Keratinocyte (primary cell): ENCODE measurements around the gene CEMIP2. TPM values are rescaled to one million over a fixed set of nuclear protein-coding genes. Genes with fewer than 3 reads are reported as not detected.

Source experiments
- DNase-seq: peaks from one replicate; pipeline ENCODE4 v3.0.0-alpha.2; 2011; ENCODE audit warnings: low read depth, missing footprints, low spot score
- FAIRE-seq: peaks from 2 replicates; lab custom pipeline; 2011; peaks lifted over from hg19 to GRCh38; lab: Jason Lieb, UNC
- H2AFZ ChIP-seq: 2 replicates; pipeline ENCODE4 v1.6.0; 2012; ENCODE audit warnings: low read length, control low read depth, inconsistent platforms; ENCODE audit not compliant: control insufficient read depth
- H3K27ac ChIP-seq: 2 replicates; pipeline ENCODE4 v1.5.1; 2011; ENCODE audit warnings: low read length; ENCODE audit not compliant: control insufficient read depth, insufficient read depth
- H3K27me3 ChIP-seq: 3 replicates; pipeline ENCODE4 v1.6.0; 2011; ENCODE audit warnings: low read length; ENCODE audit not compliant: control insufficient read depth, insufficient read depth; ENCODE audit errors: extremely low read depth
- H3K36me3 ChIP-seq, 2 experiments: 2 replicates in 1 of 2; 3 replicates in 1 of 2; pipeline ENCODE4 v1.5.1; 2011; ENCODE audit warnings: low read length in 2 of 2, mild to moderate bottlenecking in 1 of 2; ENCODE audit not compliant: control insufficient read depth in 2 of 2, insufficient read depth in 2 of 2; ENCODE audit errors: extremely low read depth in 1 of 2
- H3K4me1 ChIP-seq: 3 replicates; pipeline ENCODE4 v1.5.1; 2011; ENCODE audit warnings: low read length; ENCODE audit not compliant: control insufficient read depth, insufficient read depth; ENCODE audit errors: extremely low read depth
- H3K4me2 ChIP-seq: 3 replicates; pipeline ENCODE4 v1.6.0; 2011; ENCODE audit warnings: low read depth, low read length; ENCODE audit not compliant: control insufficient read depth, insufficient read depth; ENCODE audit errors: extremely low read depth
- H3K4me3 ChIP-seq, 3 experiments: fragments of 200-600 bp in 1 of 3; sonication (generic) in 1 of 3; 2 replicates in 2 of 3; 3 replicates in 1 of 3; pipeline ENCODE4 v1.5.1; 2011 to 2016; ENCODE audit warnings: low read length in 3 of 3, mild to moderate bottlenecking in 3 of 3, control low read depth in 2 of 3, inconsistent platforms in 1 of 3, low read depth in 1 of 3, mixed read lengths in 1 of 3, mixed run types in 1 of 3, moderate library complexity in 1 of 3; ENCODE audit not compliant: control insufficient read depth in 2 of 3, insufficient read depth in 2 of 3; ENCODE audit errors: extremely low read depth in 1 of 3
- H3K79me2 ChIP-seq: 2 replicates; pipeline ENCODE4 v1.6.0; 2012; ENCODE audit warnings: low read length; ENCODE audit not compliant: control insufficient read depth, insufficient read depth
- H3K9ac ChIP-seq: 3 replicates; pipeline ENCODE4 v1.6.0; 2011; ENCODE audit warnings: low read length; ENCODE audit not compliant: control insufficient read depth, insufficient read depth; ENCODE audit errors: extremely low read depth
- H3K9me1 ChIP-seq: 3 replicates; pipeline ENCODE4 v1.6.0; 2011; ENCODE audit warnings: low read length; ENCODE audit not compliant: control insufficient read depth, insufficient read depth; ENCODE audit errors: extremely low read depth
- H3K9me3 ChIP-seq: 2 replicates; pipeline ENCODE4 v1.5.1; 2012; ENCODE audit warnings: low read depth, low read length; ENCODE audit not compliant: control insufficient read depth
- H4K20me1 ChIP-seq: 3 replicates; pipeline ENCODE4 v1.6.0; 2011; ENCODE audit warnings: low read length; ENCODE audit not compliant: control insufficient read depth, insufficient read depth; ENCODE audit errors: extremely low read depth
- CTCF ChIP-seq, 3 experiments: IDR thresholded peaks in 1 of 3; conservative IDR thresholded peaks in 1 of 3; optimal IDR thresholded peaks in 1 of 3; 2 replicates in 2 of 3; 3 replicates in 1 of 3; pipeline versions ENCODE3 to v1.5.1; 2011; ENCODE audit warnings: low read length in 3 of 3, mild to moderate bottlenecking in 3 of 3, moderate library complexity in 2 of 3, control low read depth in 1 of 3, inconsistent platforms in 1 of 3; ENCODE audit not compliant: insufficient read depth in 2 of 3; ENCODE audit errors: extremely low read depth in 1 of 3
- EZH2 ChIP-seq: IDR thresholded peaks from one replicate; pipeline ENCODE4 v1.6.1; 2012; ENCODE audit warnings: inconsistent platforms, mild to moderate bottlenecking, low read length, moderate library complexity
- dilution Hi-C: fragments of 300-500 bp; cut with MboI; formaldehyde crosslinking; loops from one replicate; pipeline ENCODE4 v1.7.0; 2020; ENCODE audit warnings: low sequenced_read_pairs; ENCODE audit not compliant: extremely low pct_ligation_motif_present
- polyA plus RNA-seq, 5 experiments: library from polyadenylated mRNA; depleted of rRNA in 3 of 5; stranded (reverse) in 3 of 5; stranded (forward) in 1 of 5; unstranded in 1 of 5; fragments of >200 nt; gene quantifications; 1 replicate in 1 of 5; 2 replicates in 3 of 5; 3 replicates in 1 of 5; pipeline versions ENCODE4 v1.2.1 to v1.2.3, GENCODE V29; 2011 to 2012; ENCODE audit warnings: missing spikeins in 2 of 5, low read depth in 1 of 5, low replicate concordance in 1 of 5

CEMIP2 gene
- polyA plus RNA-seq, 1 donor (not counting 4 experiments of a cell fraction or from before 2014, with no cell fraction given), result 47.7 TPM

GRCh38 chr9:71760901-71761300 lies 7.4 kb downstream of the CEMIP2 start:
- no peaks in the 10 kb centered on the region for H3K9me1 ChIP-seq
- dilution Hi-C loops, result no loop called here
- no peak overlapping the region for H3K9ac ChIP-seq
- DNase-seq (no peak), FAIRE-seq (peak; percentile 73)
- H3K9me3 ChIP-seq, result no peaks in the 10 kb centered on the region
- TF ChIP-seq EZH2 (no peak), CTCF (optimal IDR thresholded peaks at IDR 0.05 in 1 of 3, IDR thresholded peaks at IDR 0.05 in 1 of 3, conservative IDR thresholded peaks at IDR 0.05 in 1 of 3; ENCODE audit: extremely low read depth in 1 of 3, insufficient read depth in 2 of 3, low read length in 3 of 3) (no peak)
- H3K4me3 ChIP-seq, result peak overlapping the region in 1 of 3 experiments; percentile 8
- H3K36me3 ChIP-seq, result no peaks in the 10 kb centered on the region
- no peak overlapping the region for H3K27ac ChIP-seq
- peak overlapping the region; percentile 69 for H3K4me2 ChIP-seq
- no peak overlapping the region for H2AFZ ChIP-seq
- peaks cover 63% of the 10 kb centered on the region for H3K4me1 ChIP-seq
- H4K20me1 ChIP-seq, result peaks cover 15% of the 10 kb centered on the region
- no peaks in the 10 kb centered on the region for H3K27me3 ChIP-seq
- H3K79me2 ChIP-seq, result peaks cover 83% of the 10 kb centered on the region

- H3K9me3 ChIP-seq, result no peaks in the 10 kb centered on the region
- peaks cover 15% of the 10 kb centered on the region for H4K20me1 ChIP-seq
- H3K27ac ChIP-seq, result no peak overlapping the region
- DNase-seq (no peak), FAIRE-seq (peak; percentile 29)
- dilution Hi-C loops, result no loop called here
- H3K9ac ChIP-seq, result no peak overlapping the region
- H3K27me3 ChIP-seq, result no peaks in the 10 kb centered on the region
- peaks cover 81% of the 10 kb centered on the region for H3K79me2 ChIP-seq
- no peak for TF ChIP-seq CTCF (optimal IDR thresholded peaks at IDR 0.05 in 1 of 3, IDR thresholded peaks at IDR 0.05 in 1 of 3, conservative IDR thresholded peaks at IDR 0.05 in 1 of 3; ENCODE audit: extremely low read depth in 1 of 3, insufficient read depth in 2 of 3, low read length in 3 of 3)
- no peak for TF ChIP-seq EZH2
- H3K36me3 ChIP-seq, result no peaks in the 10 kb centered on the region
- no peak overlapping the region for H2AFZ ChIP-seq
- no peaks in the 10 kb centered on the region for H3K9me1 ChIP-seq
- H3K4me1 ChIP-seq, result peaks cover 45% of the 10 kb centered on the region
- no peak overlapping the region for H3K4me3 ChIP-seq
- no peak overlapping the region for H3K4me2 ChIP-seq
Observed at GRCh38 chr9:71758785-71759184, 9.5 kb downstream of the CEMIP2 start.
